ENCODE data around the gene AMIGO2.

The AMIGO2 gene

GRCh38 chr12:47032644-47033043 lies 47.1 kb downstream of the AMIGO2 start:
- DNase-seq, result no peak

GRCh38 chr12:47029903-47030302 lies 49.9 kb downstream of the AMIGO2 start:
- no peak for DNase-seq

- no peak for DNase-seq
These were observed 50.6 kb downstream of the AMIGO2 start for GRCh38 chr12:47028981-47029708.

- DNase-seq, result no peak
These were observed 51.6 kb downstream of the AMIGO2 start for GRCh38 chr12:47028186-47028585.

Measured in effector CD8-positive, alpha-beta T cell (primary cell).